Activated T-helper 9 cell treated with anti-CD3 and anti-CD28 coated beads, Interleukin-2, amount 50 U/mL, for 16 hours (primary cell): ENCODE measurements around the gene CDIP1.

Experiments
- DNase-seq: peaks from one replicate; pipeline ENCODE4 v3.0.0-alpha.2; 2020; ENCODE audit warnings: low read depth

The CDIP1 gene

DNA sequence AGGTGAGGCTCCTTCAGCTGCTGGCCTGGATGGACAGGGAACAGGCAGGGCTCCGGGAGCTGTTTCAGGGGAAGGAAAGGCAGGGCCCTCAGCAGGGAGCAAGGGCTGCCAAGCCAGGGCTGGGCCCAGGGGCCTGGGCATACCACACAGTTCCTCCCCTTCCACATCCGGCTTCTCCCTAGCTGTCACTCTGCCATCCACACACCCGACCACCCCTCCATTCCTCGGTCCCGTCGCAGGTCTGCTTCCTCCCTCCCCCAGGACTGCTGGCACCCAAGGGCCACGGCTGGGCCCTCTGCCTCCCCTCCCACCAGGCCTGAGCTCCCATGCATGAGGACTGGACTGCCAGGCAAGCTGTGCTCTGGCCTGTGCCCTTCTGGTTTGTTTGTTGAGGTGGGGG lies 24.0 kb downstream of the CDIP1 start:
- no peak for DNase-seq

GRCh38 chr16:4513881-4514280 lies 24.7 kb downstream of the CDIP1 start:
- DNase-seq = no peak

GRCh38 chr16:4513086-4513860 lies 25.3 kb downstream of the CDIP1 start:
- no peak for DNase-seq

DNA sequence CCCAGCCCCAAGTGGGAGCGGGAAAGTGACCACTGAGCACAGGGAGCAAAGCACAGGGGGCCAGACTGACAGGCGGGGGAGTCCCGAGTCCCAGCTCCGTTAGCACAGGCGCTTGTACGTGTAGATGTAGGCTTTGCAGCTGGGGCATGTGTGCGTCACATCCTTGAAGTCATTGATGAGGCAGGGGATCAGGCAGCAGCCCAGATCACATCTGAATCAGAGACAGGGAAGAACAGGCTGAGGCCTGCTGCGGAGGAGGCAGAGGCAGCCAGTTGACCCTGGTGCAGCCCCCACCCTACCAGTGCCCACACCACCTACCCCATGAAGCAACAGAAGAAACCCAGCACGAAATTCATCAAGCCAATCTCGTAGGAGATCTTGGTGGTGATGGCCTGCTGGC lies 26.1 kb downstream of the CDIP1 start:
- no peak for DNase-seq

DNA sequence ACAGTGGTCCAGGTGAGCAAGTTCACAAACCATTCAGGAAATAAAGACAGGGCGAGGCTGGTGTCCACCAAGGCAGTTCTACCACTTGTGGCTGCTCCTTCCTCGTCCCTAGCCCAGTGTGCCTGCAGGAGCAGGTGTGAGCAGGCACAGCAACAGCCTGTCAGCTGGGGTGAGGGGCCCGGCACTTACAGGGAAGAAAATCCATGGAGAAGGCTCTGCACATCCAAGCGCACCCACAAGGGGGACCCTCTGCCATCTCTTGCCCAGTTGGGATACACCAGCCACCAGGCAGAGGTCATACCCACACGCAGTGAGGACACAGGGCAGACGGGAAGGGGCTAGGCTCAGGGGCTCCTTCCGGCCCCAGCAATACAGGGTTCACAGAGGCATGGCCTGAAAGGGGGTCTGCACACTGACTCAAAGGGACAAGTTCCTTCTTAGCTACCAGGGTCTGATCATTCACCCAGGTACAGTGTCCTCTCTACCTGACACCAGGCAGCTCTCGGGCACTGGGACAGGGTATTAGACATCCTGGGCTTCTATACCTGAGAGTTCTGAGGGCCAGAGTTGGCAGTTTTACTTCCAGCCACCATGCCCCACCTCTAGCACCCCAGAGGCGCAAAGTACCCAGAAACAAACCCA lies 27.0 kb downstream of the CDIP1 start:
- DNase-seq = no peak

GRCh38 chr16:4510747-4511426 lies 27.7 kb downstream of the CDIP1 start:
- no peak for DNase-seq

- no peak for DNase-seq
Measured at GRCh38 chr16:4510131-4510530, 28.4 kb downstream of the CDIP1 start.

DNA sequence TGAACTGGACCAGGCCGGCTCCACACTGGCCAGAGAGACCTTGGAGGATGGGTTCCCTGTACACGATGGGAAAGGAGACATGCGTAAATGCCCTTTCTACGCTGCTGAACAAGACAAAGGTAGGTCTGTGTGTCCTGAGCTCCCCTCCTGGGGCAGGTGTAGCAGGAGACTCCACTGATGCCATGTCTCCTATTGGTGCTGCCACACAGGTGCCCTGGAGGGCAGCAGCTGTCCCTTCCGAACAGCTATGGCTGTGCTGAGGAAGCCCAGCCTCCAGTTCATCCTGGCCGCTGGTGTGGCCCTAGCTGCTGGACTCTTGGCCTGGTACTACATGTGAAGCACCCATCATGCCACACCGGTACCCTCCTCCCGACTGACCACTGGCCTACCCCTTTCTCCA lies 29.2 kb downstream of the CDIP1 start:
- no peak for DNase-seq

- DNase-seq = no peak
Measured at GRCh38 chr16:4508806-4509205, 29.8 kb downstream of the CDIP1 start.

GRCh38 chr16:4507588-4508345 lies 30.8 kb downstream of the CDIP1 start:
- DNase-seq = no peak

GRCh38 chr16:4506450-4506849 lies 32.1 kb downstream of the CDIP1 start:
- peak; percentile 29 for DNase-seq

DNA sequence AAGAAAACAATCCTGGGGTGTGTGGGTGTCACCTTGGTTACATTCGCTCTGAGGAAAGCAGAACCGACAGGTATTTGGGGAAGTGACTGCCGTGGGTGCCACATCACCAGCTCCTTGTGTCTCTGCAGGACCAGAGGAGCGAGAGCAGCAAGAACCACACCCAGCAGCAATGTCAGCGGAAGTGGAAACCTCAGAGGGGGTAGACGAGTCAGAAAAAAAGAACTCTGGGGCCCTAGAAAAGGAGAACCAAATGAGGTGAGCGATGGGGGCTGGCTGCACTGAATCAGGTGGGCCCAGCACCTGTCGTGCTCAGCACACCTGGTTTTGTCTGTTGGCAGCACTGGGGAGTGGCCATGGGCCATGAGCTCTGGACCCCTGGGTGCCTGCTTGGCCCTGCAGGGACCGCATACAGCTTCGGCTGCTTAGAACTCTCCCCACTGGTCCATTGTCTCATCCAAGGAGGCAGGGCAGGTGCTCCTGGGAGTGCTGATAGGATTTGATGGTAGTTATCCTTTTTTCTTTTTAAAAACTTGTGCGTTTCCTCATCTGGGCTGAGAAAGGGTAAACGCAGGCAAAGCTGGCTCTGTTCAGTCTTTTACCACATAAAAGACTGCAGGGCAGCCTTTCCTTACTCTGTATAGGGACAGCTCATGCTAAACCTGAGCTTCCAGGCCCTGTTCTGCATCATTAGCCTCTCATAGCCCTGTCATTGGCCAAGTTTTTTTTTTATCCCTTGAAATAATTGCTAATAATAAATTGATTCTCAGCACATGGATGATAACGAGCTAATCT lies 33.0 kb downstream of the CDIP1 start:
- DNase-seq = peak; percentile 40

- no peak for DNase-seq
Measured at GRCh38 chr16:4501071-4501478, 37.5 kb downstream of the CDIP1 start.

DNA sequence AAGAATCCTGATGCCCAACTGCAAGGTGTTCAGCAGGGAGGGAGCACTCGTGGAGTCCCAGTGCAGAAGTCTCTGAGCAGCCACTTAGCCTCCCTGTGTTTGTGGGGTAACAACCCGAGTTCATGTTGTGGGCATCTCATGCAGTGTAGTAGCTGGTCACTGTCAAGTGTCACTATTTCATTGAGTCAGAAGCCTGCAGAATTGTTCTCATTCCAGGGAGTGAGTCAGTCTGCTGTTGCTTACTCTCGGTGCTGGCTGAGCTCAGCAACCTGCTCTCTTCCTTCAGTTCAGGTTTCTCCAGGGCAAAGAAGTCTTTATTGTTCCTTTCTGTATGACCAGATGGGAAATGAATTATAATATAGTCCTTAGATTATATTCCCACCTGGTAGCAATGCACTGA lies 38.3 kb downstream of the CDIP1 start:
- no peak for DNase-seq

DNA sequence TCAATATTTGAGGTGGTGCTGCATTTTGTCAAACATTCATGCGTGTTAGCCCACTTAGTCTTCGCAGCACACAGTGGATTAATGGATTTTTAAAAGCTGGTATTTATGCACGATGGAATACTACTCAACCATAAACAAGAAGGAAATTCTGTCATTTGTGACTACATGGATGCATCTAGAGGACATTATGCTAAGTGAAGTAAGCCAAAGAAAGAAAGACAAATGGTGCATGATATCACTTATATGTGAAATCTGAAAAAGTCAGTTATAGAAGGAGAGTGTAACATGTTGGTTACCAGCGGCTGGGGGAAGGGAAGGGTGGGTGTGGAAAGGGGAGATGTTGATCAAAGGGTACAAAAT lies 39.4 kb downstream of the CDIP1 start:
- DNase-seq = no peak

DNA sequence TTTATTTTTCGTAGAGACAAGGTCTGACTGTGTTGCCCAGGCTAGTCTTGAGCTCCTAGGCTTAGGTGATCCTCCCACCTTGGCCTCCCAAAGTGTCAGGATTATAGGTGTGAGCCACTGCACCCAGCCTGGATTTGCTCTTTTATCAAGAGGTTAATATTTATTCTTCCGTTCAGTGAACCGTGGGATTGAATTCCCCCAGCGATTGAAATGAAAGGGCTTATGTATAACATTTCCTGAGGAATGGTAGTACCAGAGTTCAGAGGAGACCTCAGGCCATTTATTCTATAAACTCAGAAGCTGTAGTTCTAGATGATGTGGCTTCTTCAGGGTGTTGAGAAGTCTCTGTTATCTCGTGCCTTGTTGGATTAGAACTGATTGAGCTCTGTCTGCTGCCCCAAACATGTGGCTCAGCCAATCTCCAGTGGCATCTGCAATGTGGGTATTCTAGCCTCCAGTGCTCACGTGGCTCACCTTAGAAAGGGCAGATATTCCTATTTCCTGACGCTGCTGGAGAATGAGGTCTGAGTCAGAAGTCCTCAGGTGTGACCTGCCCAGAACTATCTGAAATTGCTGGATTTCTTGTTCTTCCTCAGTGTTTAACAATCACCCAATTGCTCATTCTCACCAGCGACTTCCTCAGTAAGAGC lies 39.9 kb downstream of the CDIP1 start:
- DNase-seq = no peak

GRCh38 chr16:4496305-4496704 lies 42.3 kb downstream of the CDIP1 start:
- DNase-seq = no peak

- DNase-seq = no peak
Measured at GRCh38 chr16:4495766-4496165, 42.8 kb downstream of the CDIP1 start.

DNA sequence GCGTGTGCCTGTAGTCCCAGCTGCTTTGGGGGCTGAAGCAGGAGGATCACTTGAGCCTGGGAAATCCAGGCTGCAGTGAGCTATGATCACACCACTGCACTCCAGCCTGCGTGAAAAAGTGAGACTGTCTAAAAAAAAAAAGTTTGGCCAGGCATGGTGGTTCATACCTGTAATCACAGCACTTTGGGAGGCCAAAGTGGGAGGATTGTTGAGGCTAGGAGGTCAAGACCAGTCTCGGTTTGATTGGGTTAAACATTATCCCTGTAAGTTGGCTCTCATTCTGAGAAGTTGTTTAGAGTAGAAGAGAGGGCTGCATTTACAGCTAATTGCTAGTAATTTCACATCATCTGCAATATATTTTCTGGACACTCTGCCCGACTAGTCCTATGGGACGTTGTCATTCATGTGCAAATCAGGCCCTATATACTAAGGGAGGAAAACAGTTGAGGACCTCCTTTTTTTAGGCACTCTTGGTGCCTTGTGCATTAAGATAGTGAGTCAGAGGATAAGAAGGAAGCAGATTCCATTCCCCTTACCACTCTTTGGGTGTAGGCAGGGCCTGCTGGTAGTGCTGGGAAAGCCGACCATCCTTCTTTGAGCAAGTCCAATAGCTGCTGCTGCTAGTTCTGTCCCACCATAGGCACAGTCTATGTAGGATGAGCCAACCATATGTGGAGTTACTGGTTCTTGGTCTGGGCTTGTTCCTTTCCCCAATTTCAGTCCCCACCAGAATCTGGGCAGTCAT lies 43.7 kb downstream of the CDIP1 start:
- DNase-seq = no peak

- no peak for DNase-seq
Measured at GRCh38 chr16:4491898-4492297, 46.7 kb downstream of the CDIP1 start.

DNA sequence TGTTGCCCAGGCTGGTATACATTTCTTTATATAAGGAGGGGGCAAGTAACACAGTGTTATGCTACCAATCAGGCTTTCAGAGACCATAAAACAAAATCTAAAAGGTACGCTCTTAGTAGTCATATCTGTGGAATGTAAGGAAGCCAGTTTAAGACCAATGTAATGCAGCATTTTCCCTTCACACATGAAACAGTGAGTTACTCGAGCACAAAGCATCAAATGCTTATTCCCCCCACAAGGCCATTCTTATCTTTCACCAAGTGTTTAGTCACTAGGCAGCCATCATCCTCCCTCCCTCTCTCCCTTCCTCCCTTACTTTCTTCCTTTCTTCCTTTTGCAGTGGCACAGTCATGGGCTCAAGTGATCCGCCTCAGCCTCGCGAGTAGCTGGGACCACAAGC lies 49.5 kb downstream of the CDIP1 start:
- DNase-seq = no peak
